IMR-90 (cell line): ENCODE results near the gene SLITRK3.

ENCODE experiments used
- CTCF ChIP-seq: conservative IDR thresholded peaks from 2 replicates; pipeline ENCODE4 v1.5.1; 2012; ENCODE audit warnings: mild to moderate bottlenecking, low read depth, low read length, improper control_type of control experiment
- FOS ChIP-seq: fragments of 150-350 bp; IDR thresholded peaks from 2 replicates; pipeline ENCODE4 v1.6.1; 2016; ENCODE audit warnings: low read depth, low read length
- MAFK ChIP-seq: IDR thresholded peaks from 2 replicates; pipeline ENCODE4 v1.6.1; 2012; ENCODE audit warnings: low read depth, low read length, improper control_type of control experiment
- MXI1 ChIP-seq: IDR thresholded peaks from 2 replicates; pipeline ENCODE4 v1.6.1; 2012; ENCODE audit warnings: low read depth, mild to moderate bottlenecking, low read length, moderate library complexity, borderline replicate concordance
- POLR2A ChIP-seq: IDR thresholded peaks from 2 replicates; pipeline ENCODE4 v1.6.1; 2012; ENCODE audit warnings: mild to moderate bottlenecking, low read depth, low read length
- RAD21 ChIP-seq: IDR thresholded peaks from 2 replicates; pipeline ENCODE4 v1.6.1; 2012; ENCODE audit warnings: low read length, improper control_type of control experiment
- RCOR1 ChIP-seq: IDR thresholded peaks from 2 replicates; pipeline ENCODE4 v1.6.1; 2012; ENCODE audit warnings: mild to moderate bottlenecking, low read length, improper control_type of control experiment; ENCODE audit not compliant: insufficient replicate concordance
- SMC3 ChIP-seq: fragments of 150-350 bp; IDR thresholded peaks from 2 replicates; pipeline ENCODE4 v1.6.1; 2016; ENCODE audit warnings: low read depth, mild to moderate bottlenecking, antibody characterized with exemption, low read length, moderate library complexity
- TF ChIP-seq, protein P1 (sequence below): fragments of 150-350 bp; IDR thresholded peaks from 2 replicates; pipeline ENCODE4 v1.6.1; 2016; ENCODE audit warnings: low read depth, mild to moderate bottlenecking, low read length, moderate library complexity, borderline replicate concordance

GRCh38 chr3:165194511-165195240 lies 1.5 kb downstream of the SLITRK3 start:
- no peak for TF ChIP-seq CTCF
- TF ChIP-seq RAD21, result no peak
- no peak for TF ChIP-seq MXI1
- no peak for TF ChIP-seq SMC3
- no peak for TF ChIP-seq RCOR1
- TF ChIP-seq, protein P1, sequence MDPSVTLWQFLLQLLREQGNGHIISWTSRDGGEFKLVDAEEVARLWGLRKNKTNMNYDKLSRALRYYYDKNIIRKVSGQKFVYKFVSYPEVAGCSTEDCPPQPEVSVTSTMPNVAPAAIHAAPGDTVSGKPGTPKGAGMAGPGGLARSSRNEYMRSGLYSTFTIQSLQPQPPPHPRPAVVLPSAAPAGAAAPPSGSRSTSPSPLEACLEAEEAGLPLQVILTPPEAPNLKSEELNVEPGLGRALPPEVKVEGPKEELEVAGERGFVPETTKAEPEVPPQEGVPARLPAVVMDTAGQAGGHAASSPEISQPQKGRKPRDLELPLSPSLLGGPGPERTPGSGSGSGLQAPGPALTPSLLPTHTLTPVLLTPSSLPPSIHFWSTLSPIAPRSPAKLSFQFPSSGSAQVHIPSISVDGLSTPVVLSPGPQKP, result no peak
- no peak for TF ChIP-seq POLR2A
- TF ChIP-seq FOS, result no peak
- no peak for TF ChIP-seq MAFK
